Glutamatergic neuron (in vitro differentiated cells): ENCODE results near the gene SLC2A1. TPM values are rescaled to one million over a fixed set of nuclear protein-coding genes. Genes with fewer than 3 reads are reported as not detected.

ENCODE experiments used
- DNase-seq: peaks from one replicate; pipeline ENCODE4 v3.0.0; 2022
- H3K27ac Mint-ChIP-seq: one replicate; pipeline ENCODE4 v1.8.0; 2020; ENCODE audit warnings: mild to moderate bottlenecking, mixed read lengths, inconsistent platforms; ENCODE audit not compliant: unreplicated experiment
- H3K27me3 Mint-ChIP-seq: one replicate; pipeline ENCODE4 v1.8.0; 2020; ENCODE audit warnings: mild to moderate bottlenecking, moderate library complexity, mixed read lengths, inconsistent platforms; ENCODE audit not compliant: unreplicated experiment
- H3K36me3 Mint-ChIP-seq: one replicate; pipeline ENCODE4 v1.8.0; 2020; ENCODE audit warnings: mild to moderate bottlenecking, mixed read lengths, inconsistent platforms; ENCODE audit not compliant: unreplicated experiment
- H3K4me1 Mint-ChIP-seq: one replicate; pipeline ENCODE4 v1.8.0; 2020; ENCODE audit warnings: mild to moderate bottlenecking, low read depth, mixed read lengths, inconsistent platforms; ENCODE audit not compliant: unreplicated experiment
- H3K4me3 Mint-ChIP-seq: one replicate; pipeline ENCODE4 v1.8.0; 2020; ENCODE audit warnings: mild to moderate bottlenecking, mixed read lengths, inconsistent platforms; ENCODE audit not compliant: unreplicated experiment
- H3K9me3 Mint-ChIP-seq: one replicate; pipeline ENCODE4 v1.8.0; 2020; ENCODE audit warnings: mild to moderate bottlenecking, moderate library complexity, mixed read lengths, inconsistent platforms; ENCODE audit not compliant: unreplicated experiment
- CTCF ChIP-seq: fragments of 200-600 bp; sonication (generic); IDR thresholded peaks from one replicate; pipeline ENCODE4 v1.5.0; 2021; ENCODE audit not compliant: partially characterized antibody, unreplicated experiment
- total RNA-seq: library from RNA; stranded (reverse); fragmentation: NEBNext Ultra II Directional; extraction: Animal tissue kit (Norgen Biotek cat#: 25700); gene quantifications from one replicate; pipeline ENCODE4 v1.2.1, GENCODE V29; 2021; ENCODE audit not compliant: unreplicated experiment

Gene SLC2A1
- total RNA-seq, 1 donor from 2014 or later = 25.0 TPM

GRCh38 chr1:42964044-42964812 lies 5.6 kb upstream of the SLC2A1 start:
- peaks cover 4% of the 10 kb centered on the region for H3K9me3 Mint-ChIP-seq
- TF ChIP-seq CTCF = no peak
- H3K36me3 Mint-ChIP-seq = no peaks in the 10 kb centered on the region
- DNase-seq = no peak
- peaks cover 5% of the 10 kb centered on the region for H3K27me3 Mint-ChIP-seq
- no peak overlapping the region for H3K27ac Mint-ChIP-seq
- H3K4me1 Mint-ChIP-seq = peaks cover 15% of the 10 kb centered on the region
- no peak overlapping the region for H3K4me3 Mint-ChIP-seq

GRCh38 chr1:42963378-42964043 lies 4.8 kb upstream of the SLC2A1 start:
- Mint-ChIP-seq H3K36me3 (no peaks in the 10 kb centered on the region), H3K27ac (peak overlapping the region; percentile 83), H3K4me1 (peaks cover 15% of the 10 kb centered on the region), H3K9me3 (peaks cover 7% of the 10 kb centered on the region), H3K4me3 (peak overlapping the region; percentile 69), H3K27me3 (peaks cover 7% of the 10 kb centered on the region)
- no peak for TF ChIP-seq CTCF
- no peak for DNase-seq

- TF ChIP-seq CTCF = no peak
- Mint-ChIP-seq H3K4me3 (peak overlapping the region; percentile 69), H3K9me3 (peaks cover 7% of the 10 kb centered on the region), H3K4me1 (peaks cover 15% of the 10 kb centered on the region), H3K36me3 (no peaks in the 10 kb centered on the region), H3K27ac (peak overlapping the region; percentile 83), H3K27me3 (peaks cover 7% of the 10 kb centered on the region)
- peak; percentile 39 for DNase-seq
Observed at GRCh38 chr1:42962641-42963377, 4.1 kb upstream of the SLC2A1 start.

GRCh38 chr1:42961312-42962091 lies 2.8 kb upstream of the SLC2A1 start:
- DNase-seq = no peak
- Mint-ChIP-seq H3K27me3 (peaks cover 10% of the 10 kb centered on the region), H3K4me1 (peaks cover 20% of the 10 kb centered on the region), H3K36me3 (no peaks in the 10 kb centered on the region), H3K27ac (no peak overlapping the region), H3K9me3 (peaks cover 12% of the 10 kb centered on the region), H3K4me3 (no peak overlapping the region)
- no peak for TF ChIP-seq CTCF
